T-helper 17 cell (primary cell): ENCODE measurements around the gene ILKAP. TPM values are rescaled to one million over a fixed set of nuclear protein-coding genes. Genes with fewer than 3 reads are reported as not detected.

Source experiments
- ATAC-seq: fragments of 150-1000 bp; cut with Tn5 transposase; 2 replicates; pipeline ENCODE4 v1.10.0; 2021; ENCODE audit warnings: mild to moderate bottlenecking, moderate library complexity
- DNase-seq, 3 donors: peaks; one replicate each; pipeline versions ENCODE4 v3.0.0 to v3.0.0-alpha.2; 2020 to 2021
- H3K9me3 ChIP-seq: one replicate; pipeline ENCODE4 v1.7.0; 2013; ENCODE audit warnings: low read length, mild to moderate bottlenecking; ENCODE audit not compliant: control insufficient read depth, poor library complexity, severe bottlenecking
- H3K27ac Mint-ChIP-seq: one replicate; pipeline ENCODE4 v1.8.0; 2022; ENCODE audit warnings: mild to moderate bottlenecking, moderate library complexity, mixed read lengths
- H3K27me3 Mint-ChIP-seq: one replicate; pipeline ENCODE4 v1.8.0; 2022; ENCODE audit warnings: mixed read lengths
- H3K36me3 Mint-ChIP-seq: one replicate; pipeline ENCODE4 v1.8.0; 2022; ENCODE audit warnings: low read depth, mixed read lengths
- H3K4me1 Mint-ChIP-seq: one replicate; pipeline ENCODE4 v1.8.0; 2022; ENCODE audit warnings: mild to moderate bottlenecking, mixed read lengths
- H3K4me3 Mint-ChIP-seq: one replicate; pipeline ENCODE4 v1.8.0; 2022; ENCODE audit warnings: mild to moderate bottlenecking, moderate library complexity, mixed read lengths
- total RNA-seq, 4 donors: library from RNA in 2 of 4; stranded (reverse) in 2 of 4; gene quantifications; one replicate each; pipeline ENCODE4 v1.2.3 and lab custom pipeline; 2022 to 2026

ILKAP gene
- total RNA-seq, 2 donors from 2014 or later = 114 to 123 TPM

- DNase-seq (no peak), ATAC-seq (no peak)
- Mint-ChIP-seq H3K36me3 (no peaks in the 10 kb centered on the region), H3K27me3 (no peaks in the 10 kb centered on the region), H3K4me3 (no peak overlapping the region), H3K27ac (no peak overlapping the region), H3K4me1 (peaks cover 3% of the 10 kb centered on the region)
- H3K9me3 ChIP-seq = no peaks in the 10 kb centered on the region
Measured at GRCh38 chr2:238125127-238125885, 78.2 kb downstream of the ILKAP start.

- H3K36me3 Mint-ChIP-seq = no peaks in the 10 kb centered on the region
- no peak overlapping the region for H3K27ac Mint-ChIP-seq
- H3K27me3 Mint-ChIP-seq = no peaks in the 10 kb centered on the region
- no peak overlapping the region for H3K4me3 Mint-ChIP-seq
- H3K4me1 Mint-ChIP-seq = peaks cover 3% of the 10 kb centered on the region
- ATAC-seq (no peak), DNase-seq (no peak)
- no peaks in the 10 kb centered on the region for H3K9me3 ChIP-seq
Measured at GRCh38 chr2:238124488-238125126, 78.9 kb downstream of the ILKAP start.

GRCh38 chr2:238123991-238124470 lies 79.5 kb downstream of the ILKAP start:
- Mint-ChIP-seq H3K27me3 (no peaks in the 10 kb centered on the region), H3K4me3 (no peak overlapping the region), H3K4me1 (peaks cover 3% of the 10 kb centered on the region), H3K27ac (no peak overlapping the region), H3K36me3 (no peaks in the 10 kb centered on the region)
- no peak for ATAC-seq
- no peaks in the 10 kb centered on the region for H3K9me3 ChIP-seq
- no peak for DNase-seq

GRCh38 chr2:238123218-238123971 lies 80.1 kb downstream of the ILKAP start:
- DNase-seq = no peak
- no peak overlapping the region for H3K4me3 Mint-ChIP-seq

GRCh38 chr2:238122287-238123217 lies 80.9 kb downstream of the ILKAP start:
- Mint-ChIP-seq H3K36me3 (no peaks in the 10 kb centered on the region), H3K27ac (no peak overlapping the region), H3K4me1 (peaks cover under 1% of the 10 kb centered on the region), H3K4me3 (no peak overlapping the region), H3K27me3 (no peaks in the 10 kb centered on the region)
- ATAC-seq (no peak), DNase-seq (no peak)
- H3K9me3 ChIP-seq = no peaks in the 10 kb centered on the region

More at GRCh38 chr2:238123218-238123971, 80.1 kb downstream of the ILKAP start:
- no peaks in the 10 kb centered on the region for H3K27me3 Mint-ChIP-seq
- H3K9me3 ChIP-seq = no peaks in the 10 kb centered on the region
- H3K27ac Mint-ChIP-seq = no peak overlapping the region
- ATAC-seq = no peak
- H3K36me3 Mint-ChIP-seq = no peaks in the 10 kb centered on the region
- peaks cover 3% of the 10 kb centered on the region for H3K4me1 Mint-ChIP-seq

GRCh38 chr2:238121511-238122286 lies 81.8 kb downstream of the ILKAP start:
- no peak for DNase-seq
- no peaks in the 10 kb centered on the region for H3K9me3 ChIP-seq
- Mint-ChIP-seq H3K27me3 (no peaks in the 10 kb centered on the region), H3K4me1 (no peaks in the 10 kb centered on the region), H3K36me3 (no peaks in the 10 kb centered on the region), H3K27ac (no peak overlapping the region), H3K4me3 (no peak overlapping the region)
- ATAC-seq = no peak

- Mint-ChIP-seq H3K4me3 (no peak overlapping the region), H3K27ac (no peak overlapping the region), H3K36me3 (no peaks in the 10 kb centered on the region), H3K27me3 (no peaks in the 10 kb centered on the region), H3K4me1 (no peaks in the 10 kb centered on the region)
- no peaks in the 10 kb centered on the region for H3K9me3 ChIP-seq
- DNase-seq = no peak
- no peak for ATAC-seq
Measured at GRCh38 chr2:238120463-238121298, 82.8 kb downstream of the ILKAP start.

Other genes with a start within 250 kb of the ILKAP start
- gene UBE2F, start 236.7 kb downstream of the ILKAP start, total RNA-seq = 10 to 100 TPM; 34.6 to 40.3 TPM
- gene SCLY, start 142.7 kb downstream of the ILKAP start, total RNA-seq = 10 to 100 TPM; 15.9 to 17.8 TPM
- gene ESPNL, start 103.4 kb downstream of the ILKAP start, total RNA-seq = under 1 TPM in 1 of 2 donors, not detected in 1; 0.05 TPM
- gene KLHL30, start 65.0 kb downstream of the ILKAP start, total RNA-seq = not detected
- not detected for gene ERFE, start 44.7 kb downstream of the ILKAP start, total RNA-seq
- gene HES6, start 36.3 kb upstream of the ILKAP start, total RNA-seq = 1 to 10 TPM in 1 of 2 donors, under 1 TPM in 1; 0.47 to 1.3 TPM
- 10 to 100 TPM; 40.7 to 40.8 TPM for gene PER2, start 84.9 kb upstream of the ILKAP start, total RNA-seq
- 1 to 10 TPM; 8.9 to 9.3 TPM for gene TRAF3IP1, start 116.8 kb upstream of the ILKAP start, total RNA-seq
- 10 to 100 TPM; 11.9 to 14.3 TPM for gene ASB1, start 223.2 kb upstream of the ILKAP start, total RNA-seq